GM12891 (cell line): ENCODE results near the gene FIBIN.

ENCODE experiments used
- POLR2A ChIP-seq: IDR thresholded peaks from 2 replicates; pipeline ENCODE4 v1.6.1; 2011; ENCODE audit warnings: low read depth, low read length, control low read depth
- POLR2AphosphoS5 ChIP-seq: IDR thresholded peaks from 2 replicates; pipeline ENCODE4 v1.6.1; 2011; ENCODE audit warnings: low read depth, low read length, control low read depth
- TAF1 ChIP-seq: IDR thresholded peaks from 2 replicates; pipeline ENCODE4 v1.6.1; 2011; ENCODE audit warnings: low read depth, low read length, control low read depth

- no peak for TF ChIP-seq POLR2A
- no peak for TF ChIP-seq POLR2AphosphoS5
- TF ChIP-seq TAF1 = no peak
These were observed 45.0 kb upstream of the FIBIN start for GRCh38 chr11:26948881-26949280.
